COLO668 (cell line): ENCODE results near the gene LRRIQ1.

Experiments used
- DNase-seq: peaks from one replicate; lab custom pipeline; 2025; ENCODE audit not compliant: unreplicated experiment; lab: John Stamatoyannopoulos, UW

The LRRIQ1 gene

GRCh38 chr12:85279449-85280164, 243.5 kb downstream of the LRRIQ1 start:
- DNase-seq, result no peak

GRCh38 chr12:85280165-85280983, 244.2 kb downstream of the LRRIQ1 start, which contains the start of gene ALX1:
Gene ALX1 (plus strand): TSS chr12:85280220. CDS start chr12:85280262, 42 bp downstream.
- DNase-seq, result peak; percentile 82

- DNase-seq, result no peak
Measured at GRCh38 chr12:85280984-85281630, 245.0 kb downstream of the LRRIQ1 start.

- DNase-seq, result no peak
Measured at GRCh38 chr12:85281636-85282312, 245.6 kb downstream of the LRRIQ1 start.

- no peak for DNase-seq
Measured at GRCh38 chr12:85283560-85283959, 247.4 kb downstream of the LRRIQ1 start.
